OCI-LY1 (cell line): ENCODE results near the gene NFU1.

Experiments used
- EZH2 ChIP-seq: fragments of 200-600 bp; sonication (generic), shearing (Covaris generic); IDR thresholded peaks from 2 replicates; pipeline ENCODE4 v1.8.0; 2017; ENCODE audit warnings: borderline replicate concordance, mixed run types, mild to moderate bottlenecking, antibody characterized with exemption, low read length, moderate library complexity, mixed read lengths
- TF ChIP-seq, protein P1 (sequence below): fragments of 200-600 bp; sonication (generic), shearing (Covaris generic); IDR thresholded peaks from 2 replicates; pipeline ENCODE4 v1.5.1; 2017; ENCODE audit warnings: mild to moderate bottlenecking, antibody characterized with exemption, low read length, moderate library complexity, mixed read lengths

DNA sequence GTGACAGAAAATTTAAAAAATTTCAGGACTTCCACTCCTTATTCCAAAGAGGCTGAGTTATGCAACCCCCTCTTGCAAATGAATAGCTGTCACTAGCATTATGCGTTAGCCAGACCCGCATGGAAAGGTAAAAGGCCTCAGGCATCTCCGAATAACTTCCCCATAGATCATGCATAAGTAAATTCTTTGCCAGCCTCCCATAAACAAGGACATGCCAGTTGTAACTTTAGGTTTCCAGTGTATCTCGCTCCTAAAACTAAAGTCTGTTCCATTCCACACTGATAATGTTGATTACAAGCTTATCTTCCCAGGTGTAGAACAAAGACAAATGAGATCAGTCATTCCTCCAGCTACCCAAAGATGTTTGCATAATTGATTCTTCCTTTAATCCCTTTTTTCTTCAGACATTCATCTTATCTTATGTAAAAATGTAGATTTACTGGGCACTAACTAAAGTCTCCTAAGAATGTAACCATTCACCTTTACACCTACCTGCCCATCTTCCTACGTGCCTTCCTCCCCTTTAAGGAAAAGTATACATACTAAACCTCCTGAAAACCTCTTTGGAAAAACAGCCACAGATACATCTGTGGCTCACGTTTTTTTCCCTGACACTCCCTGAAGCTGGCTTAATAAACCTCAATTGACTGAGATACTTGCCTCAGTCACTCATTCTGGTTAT, 13.6 kb upstream of the NFU1 start:
- TF ChIP-seq, protein P1, sequence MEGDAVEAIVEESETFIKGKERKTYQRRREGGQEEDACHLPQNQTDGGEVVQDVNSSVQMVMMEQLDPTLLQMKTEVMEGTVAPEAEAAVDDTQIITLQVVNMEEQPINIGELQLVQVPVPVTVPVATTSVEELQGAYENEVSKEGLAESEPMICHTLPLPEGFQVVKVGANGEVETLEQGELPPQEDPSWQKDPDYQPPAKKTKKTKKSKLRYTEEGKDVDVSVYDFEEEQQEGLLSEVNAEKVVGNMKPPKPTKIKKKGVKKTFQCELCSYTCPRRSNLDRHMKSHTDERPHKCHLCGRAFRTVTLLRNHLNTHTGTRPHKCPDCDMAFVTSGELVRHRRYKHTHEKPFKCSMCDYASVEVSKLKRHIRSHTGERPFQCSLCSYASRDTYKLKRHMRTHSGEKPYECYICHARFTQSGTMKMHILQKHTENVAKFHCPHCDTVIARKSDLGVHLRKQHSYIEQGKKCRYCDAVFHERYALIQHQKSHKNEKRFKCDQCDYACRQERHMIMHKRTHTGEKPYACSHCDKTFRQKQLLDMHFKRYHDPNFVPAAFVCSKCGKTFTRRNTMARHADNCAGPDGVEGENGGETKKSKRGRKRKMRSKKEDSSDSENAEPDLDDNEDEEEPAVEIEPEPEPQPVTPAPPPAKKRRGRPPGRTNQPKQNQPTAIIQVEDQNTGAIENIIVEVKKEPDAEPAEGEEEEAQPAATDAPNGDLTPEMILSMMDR = no peak
- TF ChIP-seq EZH2 = no peak
